BLaER1 treated with 17β-estradiol and CSF1 and Interleukin-3, amounts not matched to agents 10 nM and 100 nM (cell line): ENCODE results near the gene CIZ1.

Experiments used
- H3K27ac ChIP-seq, 11 experiments: shearing (Covaris generic); formaldehyde crosslinking; 2 replicates each; pipeline ENCODE4 v1.8.1; 2022
- H3K27me3 ChIP-seq, 11 experiments: shearing (Covaris generic); formaldehyde crosslinking; 2 replicates each; pipeline ENCODE4 v1.8.1; 2022
- H3K36me3 ChIP-seq, 11 experiments: shearing (Covaris generic); formaldehyde crosslinking; 2 replicates each; pipeline ENCODE4 v1.8.1; 2022
- H3K4me1 ChIP-seq, 10 experiments: shearing (Covaris generic); formaldehyde crosslinking; 2 replicates each; pipeline ENCODE4 v1.8.1; 2022
- H3K4me2 ChIP-seq, 11 experiments: shearing (Covaris generic); formaldehyde crosslinking; 2 replicates each; pipeline ENCODE4 v1.8.1; 2022
- H3K4me3 ChIP-seq, 10 experiments: shearing (Covaris generic); formaldehyde crosslinking; 2 replicates each; pipeline ENCODE4 v1.8.1; 2022
- H3K9ac ChIP-seq, 11 experiments: shearing (Covaris generic); formaldehyde crosslinking; 2 replicates each; pipeline ENCODE4 v1.8.1; 2022
- H3K9me3 ChIP-seq, 11 experiments: shearing (Covaris generic); formaldehyde crosslinking; replicated peaks in 1 of 11; 2 replicates each; pipeline ENCODE4 v1.8.1; 2022
- H4K20me1 ChIP-seq, 11 experiments: shearing (Covaris generic); formaldehyde crosslinking; 2 replicates each; pipeline ENCODE4 v1.8.1; 2022
- Cebpa-rat ChIP-seq, 11 experiments: shearing (Covaris generic); IDR thresholded peaks; 2 replicates each; pipeline ENCODE4 v1.8.1; 2022

Gene CIZ1

GRCh38 chr9:128149951-128150593 is 41.3 kb downstream of the CIZ1 start:
- no peak for TF ChIP-seq Cebpa-rat (IDR thresholded peaks at IDR 0.05)
- Histone ChIP-seq H3K27ac (no peak overlapping the region), H3K36me3 (no peaks in the 10 kb centered on the region), H3K4me2 (no peak overlapping the region), H3K9ac (no peak overlapping the region), H3K9me3 (no peaks in the 10 kb centered on the region), H3K4me3 (no peak overlapping the region), H4K20me1 (no peaks in the 10 kb centered on the region), H3K27me3 (no peaks in the 10 kb centered on the region), H3K4me1 (peaks cover 0 to 20% (median 11%) of the 10 kb centered on the region in 10 experiments; a peak in 14 of 20 replicates)

GRCh38 chr9:128149001-128149701 is 42.2 kb downstream of the CIZ1 start, which contains the start of gene LCN2:
Gene LCN2, plus strand, starts transcription at chr9:128149453. Its CDS starts 73 bp downstream, at chr9:128149526.
- Histone ChIP-seq H3K4me2 (no peak within 1 kb of the TSS), H4K20me1 (no peaks in the 10 kb centered on the region), H3K27ac (no peak within 1 kb of the TSS), H3K27me3 (no peaks in the 10 kb centered on the region), H3K9ac (no peak within 1 kb of the TSS), H3K9me3 (no peaks in the 10 kb centered on the region), H3K4me3 (no peak within 1 kb of the TSS), H3K36me3 (no peaks in the 10 kb centered on the region), H3K4me1 (peaks cover 0 to 20% (median 11%) of the 10 kb centered on the region in 10 experiments; a peak in 16 of 20 replicates)
- no peak for TF ChIP-seq Cebpa-rat (IDR thresholded peaks at IDR 0.05)

- Histone ChIP-seq H3K4me3 (no peak overlapping the region), H3K4me1 (peaks cover 6 to 20% (median 13%) of the 10 kb centered on the region in 10 experiments; a peak in 18 of 20 replicates), H3K27me3 (no peaks in the 10 kb centered on the region), H4K20me1 (no peaks in the 10 kb centered on the region), H3K4me2 (no peak overlapping the region), H3K36me3 (no peaks in the 10 kb centered on the region), H3K9me3 (no peaks in the 10 kb centered on the region), H3K27ac (no peak overlapping the region), H3K9ac (no peak overlapping the region)
- no peak for TF ChIP-seq Cebpa-rat (IDR thresholded peaks at IDR 0.05)
These were observed 42.8 kb downstream of the CIZ1 start for GRCh38 chr9:128148509-128149000.

- H3K4me2 ChIP-seq, result peak overlapping the region in 6 of 11 experiments; percentile 34 to 79 (median 65); a peak in 10 of 22 replicates
- no peak for TF ChIP-seq Cebpa-rat (IDR thresholded peaks at IDR 0.05)
- peaks cover 7 to 28% (median 19%) of the 10 kb centered on the region in 10 experiments; a peak in 18 of 20 replicates for H3K4me1 ChIP-seq
- no peaks in the 10 kb centered on the region for H3K27me3 ChIP-seq
- no peaks in the 10 kb centered on the region for H4K20me1 ChIP-seq
- no peak overlapping the region for H3K27ac ChIP-seq
- no peak overlapping the region for H3K9ac ChIP-seq
- H3K36me3 ChIP-seq, result no peaks in the 10 kb centered on the region
- H3K4me3 ChIP-seq, result no peak overlapping the region
- H3K9me3 ChIP-seq, result no peaks in the 10 kb centered on the region
These were observed 44.7 kb downstream of the CIZ1 start for GRCh38 chr9:128146591-128147120.

GRCh38 chr9:128145951-128146351 is 45.4 kb downstream of the CIZ1 start:
- no peak overlapping the region for H3K27ac ChIP-seq
- no peak for TF ChIP-seq Cebpa-rat (IDR thresholded peaks at IDR 0.05)

GRCh38 chr9:128145536-128145935 is 45.8 kb downstream of the CIZ1 start:
- H3K4me1 ChIP-seq, result peaks cover 7 to 28% (median 19%) of the 10 kb centered on the region in 10 experiments; a peak in 18 of 20 replicates
- TF ChIP-seq Cebpa-rat (IDR thresholded peaks at IDR 0.05), result no peak
- no peaks in the 10 kb centered on the region for H3K27me3 ChIP-seq
- H4K20me1 ChIP-seq, result no peaks in the 10 kb centered on the region
- peak overlapping the region in 1 of 11 experiments; percentile 24; a peak in 2 of 22 replicates for H3K9ac ChIP-seq
- H3K9me3 ChIP-seq, result no peaks in the 10 kb centered on the region
- no peaks in the 10 kb centered on the region for H3K36me3 ChIP-seq
- peak overlapping the region in 9 of 11 experiments; percentile 36 to 79 (median 61); a peak in 17 of 22 replicates for H3K4me2 ChIP-seq
- H3K27ac ChIP-seq, result no peak overlapping the region
- no peak overlapping the region for H3K4me3 ChIP-seq

More at GRCh38 chr9:128145951-128146351, 45.4 kb downstream of the CIZ1 start:
- Histone ChIP-seq H3K4me3 (no peak overlapping the region), H3K9me3 (no peaks in the 10 kb centered on the region), H3K27me3 (no peaks in the 10 kb centered on the region), H3K4me2 (peak overlapping the region in 9 of 11 experiments; percentile 36 to 79 (median 61); a peak in 17 of 22 replicates), H3K9ac (peak overlapping the region in 1 of 11 experiments; percentile 24; a peak in 2 of 22 replicates), H3K36me3 (no peaks in the 10 kb centered on the region), H4K20me1 (no peaks in the 10 kb centered on the region), H3K4me1 (peaks cover 7 to 28% (median 19%) of the 10 kb centered on the region in 10 experiments; a peak in 18 of 20 replicates)

- H3K4me2 ChIP-seq, result peak overlapping the region in 3 of 11 experiments; percentile 6 to 67 (median 13); a peak in 1 of 22 replicates
These were observed 46.9 kb downstream of the CIZ1 start for GRCh38 chr9:128144239-128145181.

GRCh38 chr9:128143525-128144238 is 47.7 kb downstream of the CIZ1 start:
- no peak for TF ChIP-seq Cebpa-rat (IDR thresholded peaks at IDR 0.05)
- no peak overlapping the region for H3K4me3 ChIP-seq
- no peaks in the 10 kb centered on the region for H3K27me3 ChIP-seq
- H3K9ac ChIP-seq, result no peak overlapping the region
- no peaks in the 10 kb centered on the region for H3K36me3 ChIP-seq
- no peaks in the 10 kb centered on the region for H4K20me1 ChIP-seq
- H3K4me1 ChIP-seq, result peaks cover 7 to 28% (median 19%) of the 10 kb centered on the region in 10 experiments; a peak in 18 of 20 replicates
- no peak overlapping the region for H3K27ac ChIP-seq
- no peaks in the 10 kb centered on the region for H3K9me3 ChIP-seq
- peak overlapping the region in 2 of 11 experiments; percentile 6 to 13; a peak in 2 of 22 replicates for H3K4me2 ChIP-seq

More at GRCh38 chr9:128144239-128145181, 46.9 kb downstream of the CIZ1 start:
- no peak overlapping the region for H3K9ac ChIP-seq
- no peaks in the 10 kb centered on the region for H3K9me3 ChIP-seq
- peaks cover 7 to 28% (median 19%) of the 10 kb centered on the region in 10 experiments; a peak in 18 of 20 replicates for H3K4me1 ChIP-seq
- no peak overlapping the region for H3K4me3 ChIP-seq
- no peak for TF ChIP-seq Cebpa-rat (IDR thresholded peaks at IDR 0.05)
- no peak overlapping the region for H3K27ac ChIP-seq
- H4K20me1 ChIP-seq, result no peaks in the 10 kb centered on the region
- H3K36me3 ChIP-seq, result no peaks in the 10 kb centered on the region
- no peaks in the 10 kb centered on the region for H3K27me3 ChIP-seq
